Endometrial microvascular endothelial cells (primary cell): ENCODE results near the gene CFAP61. TPM values are rescaled to one million over a fixed set of nuclear protein-coding genes. Genes with fewer than 3 reads are reported as not detected.

Experiments
- in situ Hi-C: cut with HindIII; loops from 2 replicates; pipeline ENCODE4 v1.10.0; 2017; ENCODE audit warnings: low sequenced_read_pairs, low pct_unique_long_range_greater_than_20kb; ENCODE audit errors: inconsistent ontology term
- total RNA-seq: library from RNA; depleted of rRNA; stranded (reverse); fragments of >200 nt; gene quantifications from one replicate; pipeline ENCODE4 v1.2.3, GENCODE V29; 2015; ENCODE audit errors: inconsistent ontology term

CFAP61 gene
- total RNA-seq, 1 donor from 2014 or later: not detected

GRCh38 chr20:20391115-20391514 lies 338.8 kb downstream of the CFAP61 start:
- in situ Hi-C loops: no loop called here

GRCh38 chr20:20391766-20392165 lies 339.4 kb downstream of the CFAP61 start:
- in situ Hi-C loops: no loop called here

- in situ Hi-C loops: no loop called here
These were observed 341.1 kb downstream of the CFAP61 start for GRCh38 chr20:20393207-20394120.

GRCh38 chr20:20395087-20395486 lies 342.8 kb downstream of the CFAP61 start:
- in situ Hi-C loops: no loop called here

- in situ Hi-C loops: no loop called here
These were observed 343.7 kb downstream of the CFAP61 start for GRCh38 chr20:20395903-20396568.

- in situ Hi-C loops: no loop called here
These were observed 344.5 kb downstream of the CFAP61 start for GRCh38 chr20:20396794-20397193.

- in situ Hi-C loops: no loop called here
These were observed 345.8 kb downstream of the CFAP61 start for GRCh38 chr20:20398123-20398522.

GRCh38 chr20:20399531-20400500 lies 347.5 kb downstream of the CFAP61 start:
- in situ Hi-C loops: no loop called here

- in situ Hi-C loops: no loop called here
These were observed 349.7 kb downstream of the CFAP61 start for GRCh38 chr20:20401991-20402390.

- in situ Hi-C loops: no loop called here
These were observed 352.3 kb downstream of the CFAP61 start for GRCh38 chr20:20404633-20405032.

GRCh38 chr20:20405623-20406022 lies 353.3 kb downstream of the CFAP61 start:
- in situ Hi-C loops: no loop called here

GRCh38 chr20:20406306-20406705 lies 354.0 kb downstream of the CFAP61 start:
- in situ Hi-C loops: no loop called here

- in situ Hi-C loops: no loop called here
These were observed 355.8 kb downstream of the CFAP61 start for GRCh38 chr20:20407891-20408805.

- in situ Hi-C loops: no loop called here
These were observed 357.0 kb downstream of the CFAP61 start for GRCh38 chr20:20409331-20409730.
